Peyer's patch (tissue), 4 donors: ENCODE measurements around the gene FKBP7. TPM values are rescaled to one million over a fixed set of nuclear protein-coding genes. Genes with fewer than 3 reads are reported as not detected.

Experiments
- DNase-seq, 3 donors: peaks; one replicate each; pipeline ENCODE4 v3.0.0-alpha.2; 2017 to 2019
- H3K27ac ChIP-seq, 4 donors: fragments of 200-600 bp; sonication (generic); one replicate each; pipeline ENCODE4 v1.5.1; 2016 to 2019
- H3K27me3 ChIP-seq, 2 donors: fragments of 200-600 bp; sonication (generic); one replicate each; pipeline ENCODE4 v1.5.1; 2019
- H3K36me3 ChIP-seq, 3 donors: fragments of 200-600 bp; sonication (generic); one replicate each; pipeline ENCODE4 v1.5.1; 2016 to 2019
- H3K4me1 ChIP-seq, 4 donors: fragments of 200-600 bp; sonication (generic); one replicate each; pipeline ENCODE4 v1.5.1; 2016 to 2019
- H3K4me3 ChIP-seq, 4 donors: fragments of 200-600 bp; sonication (generic); 1 replicate in 3 of 4; 2 replicates in 1 of 4; pipeline ENCODE4 v1.5.1; 2016 to 2019; ENCODE audit warnings: mild to moderate bottlenecking in 1 of 4
- H3K9me3 ChIP-seq, 4 donors: fragments of 200-600 bp; sonication (generic); one replicate each; pipeline ENCODE4 v1.5.1; 2016 to 2019; ENCODE audit warnings: mild to moderate bottlenecking in 1 of 4
- POLR2A ChIP-seq, 2 donors: fragments of 450-650 bp; IDR thresholded peaks; one replicate each; pipeline ENCODE4 v1.5.1; 2017; ENCODE audit warnings: antibody characterized with exemption in 2 of 2, mild to moderate bottlenecking in 2 of 2, moderate library complexity in 2 of 2
- total RNA-seq, 4 donors: library from RNA; depleted of rRNA; stranded (reverse); fragments of >200 nt; gene quantifications; one replicate each; pipeline ENCODE4 v1.1.0, GENCODE V29; 2016
- TF ChIP-seq, protein P1 (sequence below), 6 experiments: fragments of 450-650 bp in 4 of 6; fragments of 200-600 bp in 2 of 6; sonication (generic) in 1 of 6; IDR thresholded peaks; one replicate each; pipeline ENCODE4 v1.5.1; 2017 to 2019; ENCODE audit warnings: antibody characterized with exemption in 6 of 6, mild to moderate bottlenecking in 3 of 6, moderate library complexity in 1 of 6

FKBP7 gene
- total RNA-seq, 4 donors from 2014 or later, result 0.53 to 5.3 (median 1.0) TPM

DNA sequence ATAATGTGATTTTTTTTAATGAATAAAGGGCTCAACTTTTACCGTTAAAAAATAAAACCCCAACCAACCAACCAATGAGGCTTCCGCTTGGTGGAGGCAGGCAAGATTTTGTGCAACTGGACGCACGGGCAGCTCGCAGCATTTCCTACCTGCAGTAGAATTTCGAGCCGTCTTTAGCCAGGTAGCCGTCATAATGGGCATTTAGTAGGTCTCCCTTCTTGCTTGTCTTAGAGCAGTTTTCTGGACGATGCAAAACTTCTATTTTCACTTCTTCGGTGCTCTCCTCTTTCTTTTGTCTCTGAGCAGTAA is 316 bp downstream of the FKBP7 start:
- Histone ChIP-seq H3K27ac (peak overlapping the region; percentile 91 to 96 (median 95)), H3K4me3 (peak overlapping the region; percentile 47 to 76 (median 63)), H3K4me1 (peaks cover 0 to 27% (median 15%) of the 10 kb centered on the region in 4 donors), H3K27me3 (no peaks in the 10 kb centered on the region), H3K36me3 (no peaks in the 10 kb centered on the region), H3K9me3 (no peaks in the 10 kb centered on the region)
- TF ChIP-seq, protein P1, sequence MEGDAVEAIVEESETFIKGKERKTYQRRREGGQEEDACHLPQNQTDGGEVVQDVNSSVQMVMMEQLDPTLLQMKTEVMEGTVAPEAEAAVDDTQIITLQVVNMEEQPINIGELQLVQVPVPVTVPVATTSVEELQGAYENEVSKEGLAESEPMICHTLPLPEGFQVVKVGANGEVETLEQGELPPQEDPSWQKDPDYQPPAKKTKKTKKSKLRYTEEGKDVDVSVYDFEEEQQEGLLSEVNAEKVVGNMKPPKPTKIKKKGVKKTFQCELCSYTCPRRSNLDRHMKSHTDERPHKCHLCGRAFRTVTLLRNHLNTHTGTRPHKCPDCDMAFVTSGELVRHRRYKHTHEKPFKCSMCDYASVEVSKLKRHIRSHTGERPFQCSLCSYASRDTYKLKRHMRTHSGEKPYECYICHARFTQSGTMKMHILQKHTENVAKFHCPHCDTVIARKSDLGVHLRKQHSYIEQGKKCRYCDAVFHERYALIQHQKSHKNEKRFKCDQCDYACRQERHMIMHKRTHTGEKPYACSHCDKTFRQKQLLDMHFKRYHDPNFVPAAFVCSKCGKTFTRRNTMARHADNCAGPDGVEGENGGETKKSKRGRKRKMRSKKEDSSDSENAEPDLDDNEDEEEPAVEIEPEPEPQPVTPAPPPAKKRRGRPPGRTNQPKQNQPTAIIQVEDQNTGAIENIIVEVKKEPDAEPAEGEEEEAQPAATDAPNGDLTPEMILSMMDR (IDR thresholded peaks at IDR 0.05), result no peak
- DNase-seq, result no peak

DNA sequence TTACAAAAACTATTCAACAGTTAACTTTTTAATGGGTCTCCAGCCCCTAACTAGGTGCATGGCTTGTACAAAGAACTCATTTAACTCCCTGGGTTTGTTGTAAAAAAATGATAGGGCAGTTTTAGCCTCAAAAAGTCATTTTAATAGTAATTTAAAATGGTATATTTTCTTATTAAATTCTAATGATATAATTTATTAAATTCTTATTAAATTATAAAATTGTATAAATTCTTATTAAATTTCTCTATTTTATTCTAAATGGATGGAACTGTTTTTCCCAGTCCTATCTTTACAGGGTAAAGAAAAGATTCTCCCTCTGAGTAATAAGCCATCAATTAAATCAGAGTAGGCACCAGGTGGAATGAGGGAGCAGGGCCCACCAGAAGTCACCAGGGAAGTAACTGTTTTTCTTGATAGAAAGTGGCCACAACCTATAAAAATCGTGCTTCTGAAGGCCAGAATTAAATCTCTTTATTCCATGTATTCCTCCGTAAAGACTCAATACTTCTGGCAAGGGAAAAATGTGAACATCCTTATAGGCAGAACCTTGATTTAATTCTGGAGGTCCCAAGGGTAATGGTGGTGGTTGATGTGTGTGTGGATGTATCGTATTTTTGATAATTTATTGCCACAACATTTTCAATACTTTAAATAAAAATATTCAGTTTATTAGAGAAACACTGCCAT is 814 bp downstream of the FKBP7 start:
- H3K9me3 ChIP-seq, result no peaks in the 10 kb centered on the region

DNA sequence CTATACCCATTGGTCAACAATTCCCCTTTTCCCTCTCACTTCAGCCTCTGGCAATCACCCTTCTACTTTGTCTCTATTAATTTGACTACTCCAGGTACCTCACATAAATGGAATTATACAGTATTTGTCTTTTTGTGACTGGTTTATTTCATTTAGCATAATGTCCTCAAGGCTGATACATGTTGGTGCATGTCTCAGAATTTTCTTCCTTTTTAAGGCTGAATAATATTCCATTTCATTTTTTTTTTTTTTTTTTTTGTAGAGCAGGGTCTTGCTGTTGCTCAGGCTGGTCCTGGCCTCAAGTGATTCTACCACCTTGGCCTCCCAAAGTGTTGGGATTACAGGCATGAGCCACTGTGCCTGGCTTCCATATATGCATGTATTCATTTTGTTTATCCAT is 1.9 kb downstream of the FKBP7 start:
- H3K4me1 ChIP-seq, result peaks cover 0 to 13% (median 5%) of the 10 kb centered on the region in 4 donors
- no peaks in the 10 kb centered on the region for H3K9me3 ChIP-seq
- H3K27me3 ChIP-seq, result no peaks in the 10 kb centered on the region
- no peaks in the 10 kb centered on the region for H3K36me3 ChIP-seq
- DNase-seq, result no peak
- H3K27ac ChIP-seq, result no peak overlapping the region
- TF ChIP-seq, protein P1 (IDR thresholded peaks at IDR 0.05), result no peak
- TF ChIP-seq POLR2A (IDR thresholded peaks at IDR 0.05), result no peak
- H3K4me3 ChIP-seq, result no peak overlapping the region

More for the DNA sequence above, 814 bp downstream of the FKBP7 start:
- H3K27me3 ChIP-seq, result no peaks in the 10 kb centered on the region
- H3K4me3 ChIP-seq, result peak overlapping the region; percentile 47 to 76 (median 63)
- no peaks in the 10 kb centered on the region for H3K36me3 ChIP-seq
- DNase-seq, result no peak
- TF ChIP-seq, protein P1 (IDR thresholded peaks at IDR 0.05), result no peak
- TF ChIP-seq POLR2A (IDR thresholded peaks at IDR 0.05), result no peak
- H3K4me1 ChIP-seq, result peaks cover 0 to 24% (median 13%) of the 10 kb centered on the region in 4 donors
- peak overlapping the region in 3 of 4 donors; percentile 91 to 96 (median 94) for H3K27ac ChIP-seq

GRCh38 chr2:178474560-178474959 is 3.8 kb downstream of the FKBP7 start:
- no peak overlapping the region for H3K27ac ChIP-seq
- H3K27me3 ChIP-seq, result no peaks in the 10 kb centered on the region
- H3K9me3 ChIP-seq, result no peaks in the 10 kb centered on the region
- no peaks in the 10 kb centered on the region for H3K36me3 ChIP-seq
- no peak for DNase-seq
- no peak overlapping the region for H3K4me3 ChIP-seq
- no peak for TF ChIP-seq POLR2A (IDR thresholded peaks at IDR 0.05)
- TF ChIP-seq, protein P1 (IDR thresholded peaks at IDR 0.05), result no peak
- H3K4me1 ChIP-seq, result peaks cover 0 to 4% (median 2%) of the 10 kb centered on the region in 4 donors

DNA sequence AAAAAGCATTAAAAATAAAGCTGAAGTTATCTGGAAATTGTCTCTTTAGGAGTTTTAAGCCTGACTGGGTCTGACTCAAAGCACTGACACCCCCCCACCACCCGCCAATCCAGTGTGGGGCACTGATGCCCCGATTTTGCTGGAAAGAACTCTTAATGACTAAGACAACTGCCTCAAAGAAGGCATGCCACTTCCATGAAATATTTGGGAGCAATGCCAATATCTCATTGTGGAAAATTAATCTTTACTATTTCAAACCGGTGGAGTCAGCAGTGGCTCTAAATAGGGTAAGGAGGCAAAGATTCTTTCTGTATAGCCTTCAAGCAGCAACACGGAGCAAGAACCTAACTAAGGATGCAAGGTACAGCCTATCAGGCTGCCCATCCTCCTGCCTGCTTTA is 4.5 kb downstream of the FKBP7 start:
- Histone ChIP-seq H3K4me3 (no peak overlapping the region), H3K27ac (no peak overlapping the region), H3K9me3 (no peaks in the 10 kb centered on the region), H3K36me3 (peaks cover 0 to 4% (median 0%) of the 10 kb centered on the region in 3 donors), H3K27me3 (no peaks in the 10 kb centered on the region), H3K4me1 (peaks cover 0 to 3% (median 0%) of the 10 kb centered on the region in 4 donors)
- no peak for DNase-seq
- TF ChIP-seq, protein P1 (IDR thresholded peaks at IDR 0.05), result no peak
- TF ChIP-seq POLR2A (IDR thresholded peaks at IDR 0.05), result no peak
